ENCODE data around the gene SLC25A22. TPM values are rescaled to one million over a fixed set of nuclear protein-coding genes. Genes with fewer than 3 reads are reported as not detected.

Gene SLC25A22
- total RNA-seq, 1 donor from 2014 or later = 17.8 TPM

- DNase-seq (ENCODE audit: low spot score) = no peak
- H3K4me1 Mint-ChIP-seq (ENCODE audit: unreplicated experiment) = peaks cover 10% of the 10 kb centered on the region
- H3K27ac Mint-ChIP-seq (ENCODE audit: unreplicated experiment) = no peak overlapping the region
- no peaks in the 10 kb centered on the region for H3K36me3 Mint-ChIP-seq (ENCODE audit: low read depth, unreplicated experiment)
- TF ChIP-seq, protein P1, sequence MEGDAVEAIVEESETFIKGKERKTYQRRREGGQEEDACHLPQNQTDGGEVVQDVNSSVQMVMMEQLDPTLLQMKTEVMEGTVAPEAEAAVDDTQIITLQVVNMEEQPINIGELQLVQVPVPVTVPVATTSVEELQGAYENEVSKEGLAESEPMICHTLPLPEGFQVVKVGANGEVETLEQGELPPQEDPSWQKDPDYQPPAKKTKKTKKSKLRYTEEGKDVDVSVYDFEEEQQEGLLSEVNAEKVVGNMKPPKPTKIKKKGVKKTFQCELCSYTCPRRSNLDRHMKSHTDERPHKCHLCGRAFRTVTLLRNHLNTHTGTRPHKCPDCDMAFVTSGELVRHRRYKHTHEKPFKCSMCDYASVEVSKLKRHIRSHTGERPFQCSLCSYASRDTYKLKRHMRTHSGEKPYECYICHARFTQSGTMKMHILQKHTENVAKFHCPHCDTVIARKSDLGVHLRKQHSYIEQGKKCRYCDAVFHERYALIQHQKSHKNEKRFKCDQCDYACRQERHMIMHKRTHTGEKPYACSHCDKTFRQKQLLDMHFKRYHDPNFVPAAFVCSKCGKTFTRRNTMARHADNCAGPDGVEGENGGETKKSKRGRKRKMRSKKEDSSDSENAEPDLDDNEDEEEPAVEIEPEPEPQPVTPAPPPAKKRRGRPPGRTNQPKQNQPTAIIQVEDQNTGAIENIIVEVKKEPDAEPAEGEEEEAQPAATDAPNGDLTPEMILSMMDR (IDR thresholded peaks at IDR 0.05; ENCODE audit: unreplicated experiment) = no peak
- H3K9me3 Mint-ChIP-seq (ENCODE audit: unreplicated experiment) = no peaks in the 10 kb centered on the region
- H3K27me3 Mint-ChIP-seq (ENCODE audit: unreplicated experiment) = peaks cover 6% of the 10 kb centered on the region
- H3K4me3 Mint-ChIP-seq (ENCODE audit: unreplicated experiment) = no peak overlapping the region
Measured at GRCh38 chr11:837189-837989, 39.3 kb upstream of the SLC25A22 start.

DNA sequence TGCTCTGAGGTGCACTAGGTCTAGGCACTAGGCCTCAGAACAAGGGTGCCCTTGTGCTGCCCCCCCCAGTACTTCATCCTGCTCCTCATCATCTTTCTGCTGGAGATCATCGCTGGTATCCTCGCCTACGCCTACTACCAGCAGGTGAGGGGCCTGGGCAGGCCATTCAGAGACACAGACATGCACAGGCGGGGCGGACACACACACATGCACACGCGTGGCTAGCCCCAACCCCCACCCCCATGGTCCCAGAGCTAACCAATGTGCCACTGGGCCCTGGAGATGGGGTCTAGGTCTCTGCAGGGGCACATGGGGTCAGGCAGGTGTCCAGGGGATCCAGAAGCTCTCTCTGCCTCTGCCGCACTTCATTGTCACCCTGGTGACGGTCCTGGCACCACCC lies 38.6 kb upstream of the SLC25A22 start:
- Mint-ChIP-seq H3K36me3 (ENCODE audit: low read depth, unreplicated experiment) (no peaks in the 10 kb centered on the region), H3K4me3 (ENCODE audit: unreplicated experiment) (no peak overlapping the region), H3K27me3 (ENCODE audit: unreplicated experiment) (peaks cover 6% of the 10 kb centered on the region), H3K27ac (ENCODE audit: unreplicated experiment) (no peak overlapping the region), H3K9me3 (ENCODE audit: unreplicated experiment) (no peaks in the 10 kb centered on the region), H3K4me1 (ENCODE audit: unreplicated experiment) (peaks cover 10% of the 10 kb centered on the region)
- no peak for DNase-seq (ENCODE audit: low spot score)
- TF ChIP-seq, protein P1 (IDR thresholded peaks at IDR 0.05; ENCODE audit: unreplicated experiment) = no peak

DNA sequence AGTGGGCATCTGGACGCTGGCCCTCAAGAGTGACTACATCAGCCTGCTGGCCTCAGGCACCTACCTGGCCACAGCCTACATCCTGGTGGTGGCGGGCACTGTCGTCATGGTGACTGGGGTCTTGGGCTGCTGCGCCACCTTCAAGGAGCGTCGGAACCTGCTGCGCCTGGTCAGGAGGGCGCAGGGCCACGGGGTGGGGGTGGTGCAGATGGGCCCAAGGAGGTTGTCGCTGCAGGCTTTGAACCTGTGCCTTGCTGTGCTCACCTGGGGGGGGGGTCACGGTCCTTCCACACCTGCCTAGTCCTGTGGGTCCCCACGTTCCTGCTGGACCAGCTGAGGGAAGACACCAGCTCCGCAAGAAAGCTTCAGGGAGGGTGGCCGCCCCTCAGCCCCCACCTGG lies 38.2 kb upstream of the SLC25A22 start:
- no peak overlapping the region for H3K4me3 Mint-ChIP-seq (ENCODE audit: unreplicated experiment)
- H3K4me1 Mint-ChIP-seq (ENCODE audit: unreplicated experiment) = peaks cover 9% of the 10 kb centered on the region
- no peak for DNase-seq (ENCODE audit: low spot score)
- H3K27ac Mint-ChIP-seq (ENCODE audit: unreplicated experiment) = no peak overlapping the region
- TF ChIP-seq, protein P1 (IDR thresholded peaks at IDR 0.05; ENCODE audit: unreplicated experiment) = no peak
- H3K27me3 Mint-ChIP-seq (ENCODE audit: unreplicated experiment) = peaks cover 8% of the 10 kb centered on the region
- no peaks in the 10 kb centered on the region for H3K9me3 Mint-ChIP-seq (ENCODE audit: unreplicated experiment)
- H3K36me3 Mint-ChIP-seq (ENCODE audit: low read depth, unreplicated experiment) = no peaks in the 10 kb centered on the region

- no peak for DNase-seq (ENCODE audit: low spot score)
- no peak overlapping the region for H3K4me3 Mint-ChIP-seq (ENCODE audit: unreplicated experiment)
Measured at GRCh38 chr11:834371-835316, 36.6 kb upstream of the SLC25A22 start.

More at GRCh38 chr11:834371-835316, 36.6 kb upstream of the SLC25A22 start:
- H3K27ac Mint-ChIP-seq (ENCODE audit: unreplicated experiment) = no peak overlapping the region
- no peaks in the 10 kb centered on the region for H3K9me3 Mint-ChIP-seq (ENCODE audit: unreplicated experiment)
- TF ChIP-seq, protein P1 (IDR thresholded peaks at IDR 0.05; ENCODE audit: unreplicated experiment) = no peak
- peaks cover 3% of the 10 kb centered on the region for H3K4me1 Mint-ChIP-seq (ENCODE audit: unreplicated experiment)
- no peaks in the 10 kb centered on the region for H3K36me3 Mint-ChIP-seq (ENCODE audit: low read depth, unreplicated experiment)
- peaks cover 9% of the 10 kb centered on the region for H3K27me3 Mint-ChIP-seq (ENCODE audit: unreplicated experiment)
